ENCODE measurements around the gene RFNG. TPM values are rescaled to one million over a fixed set of nuclear protein-coding genes. Genes with fewer than 3 reads are reported as not detected.

RFNG gene
- total and polyA plus RNA-seq, 2 of the 13 experiments (the other 11 are each of a cell fraction or from before 2014, with no cell fraction given), result 61.4 to 64.0 TPM

- ATAC-seq (no peak), DNase-seq (ENCODE audit: low spot score) (no peak), FAIRE-seq (no peak)
- peak overlapping the region; percentile 5; the same call in 1 of the 2 replicates for H3K9ac ChIP-seq (ENCODE audit: insufficient read depth, low read depth, low read length)
- H2AFZ ChIP-seq (ENCODE audit: low read length), result no peak overlapping the region
- peaks cover 42% of the 10 kb centered on the region for H3K4me1 ChIP-seq (ENCODE audit: insufficient read depth, low read length)
- intact Hi-C loops (cut with micrococcal nuclease; ENCODE audit: unreplicated experiment), result no loop called here
- H3K9me3 ChIP-seq (ENCODE audit: low read length), result no peaks in the 10 kb centered on the region
- H3K4me3 ChIP-seq (replicated peaks in 1 of 3; ENCODE audit: insufficient read depth in 1 of 3, low read depth in 2 of 3, low read length in 3 of 3), result no peak overlapping the region
- H4K20me1 ChIP-seq (ENCODE audit: insufficient read depth, low read length), result no peaks in the 10 kb centered on the region
- BruUV-seq (replicated peaks), result no TSS peak
- in situ Hi-C loops (cut with HindIII; ENCODE audit: extremely low pct_ligation_motif_present, low pct_unique_long_range_greater_than_20kb), result no loop called here
- WGBS (ENCODE audit: low lambda C conversion rate), result 100% methylated on average over 3 of the region's 10 CpGs
- CTCF ChIA-PET (ENCODE audit: low intra/inter-chr PET ratio, low total read pairs), result no interaction called here
- no peaks in the 10 kb centered on the region for H3K27me3 ChIP-seq (ENCODE audit: control insufficient read depth in 1 of 2, insufficient read depth in 2 of 2, low read length in 2 of 2)
- peaks cover 50 to 80% of the 10 kb centered on the region in 2 experiments for H3K36me3 ChIP-seq (replicated peaks in 1 of 2; ENCODE audit: control insufficient read depth in 1 of 2, insufficient read depth in 2 of 2, low read length in 2 of 2)
- POLR2A ChIA-PET, result interaction anchor here (1.0 kb wide), 2 partner anchors 21 to 40 kb away, joined by 4 read pairs; partner anchors contain the start of gene DCXR
- peak overlapping the region; percentile 91 for H3K27ac ChIP-seq (ENCODE audit: extremely low read length, insufficient read depth, low read length)
- H3K4me2 ChIP-seq (ENCODE audit: low read depth, low read length), result no peak overlapping the region
- H3K79me2 ChIP-seq (ENCODE audit: insufficient read depth, low read length), result peaks cover 4% of the 10 kb centered on the region
- TF ChIP-seq TCF7L2 (IDR thresholded peaks at IDR 0.05; ENCODE audit: low read depth, low read length) (no peak), ZFYVE20 (CRISPR knock-in tag; IDR thresholded peaks at IDR 0.05; ENCODE audit: borderline replicate concordance, low read depth) (no peak), ZC3H13 (CRISPR knock-in tag; IDR thresholded peaks at IDR 0.05) (no peak), ZFX (CRISPR knock-in tag; IDR thresholded peaks at IDR 0.05; ENCODE audit: low read depth) (no peak), TARDBP (CRISPR knock-in tag; IDR thresholded peaks at IDR 0.05) (no peak), ZNF230 (CRISPR knock-in tag; IDR thresholded peaks at IDR 0.05) (no peak), ZNF598 (CRISPR knock-in tag; IDR thresholded peaks at IDR 0.05; ENCODE audit: borderline replicate concordance) (no peak), AGO2 (optimal IDR thresholded peaks at IDR 0.05; ENCODE audit: low read depth, low read length) (peak; percentile 78), ATRX (CRISPR knock-in tag; IDR thresholded peaks at IDR 0.05; ENCODE audit: borderline replicate concordance) (no peak), ZNF292 (CRISPR knock-in tag; IDR thresholded peaks at IDR 0.05; ENCODE audit: borderline replicate concordance, low read depth) (no peak), ZNF7 (CRISPR knock-in tag; IDR thresholded peaks at IDR 0.05) (no peak), ZNF441 (CRISPR knock-in tag; IDR thresholded peaks at IDR 0.05; ENCODE audit: borderline replicate concordance) (no peak), ZNF619 (CRISPR knock-in tag; IDR thresholded peaks at IDR 0.05) (no peak), RXRA (CRISPR knock-in tag; IDR thresholded peaks at IDR 0.05) (no peak), PAF1 (CRISPR knock-in tag; IDR thresholded peaks at IDR 0.05) (no peak), ZNF296 (CRISPR knock-in tag; conservative IDR thresholded peaks at IDR 0.05) (no peak)
- TF ChIP-seq, protein P1, sequence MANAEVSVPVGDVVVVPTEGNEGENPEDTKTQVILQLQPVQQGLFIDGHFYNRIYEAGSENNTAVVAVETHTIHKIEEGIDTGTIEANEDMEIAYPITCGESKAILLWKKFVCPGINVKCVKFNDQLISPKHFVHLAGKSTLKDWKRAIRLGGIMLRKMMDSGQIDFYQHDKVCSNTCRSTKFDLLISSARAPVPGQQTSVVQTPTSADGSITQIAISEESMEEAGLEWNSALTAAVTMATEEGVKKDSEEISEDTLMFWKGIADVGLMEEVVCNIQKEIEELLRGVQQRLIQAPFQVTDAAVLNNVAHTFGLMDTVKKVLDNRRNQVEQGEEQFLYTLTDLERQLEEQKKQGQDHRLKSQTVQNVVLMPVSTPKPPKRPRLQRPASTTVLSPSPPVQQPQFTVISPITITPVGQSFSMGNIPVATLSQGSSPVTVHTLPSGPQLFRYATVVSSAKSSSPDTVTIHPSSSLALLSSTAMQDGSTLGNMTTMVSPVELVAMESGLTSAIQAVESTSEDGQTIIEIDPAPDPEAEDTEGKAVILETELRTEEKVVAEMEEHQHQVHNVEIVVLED (CRISPR knock-in tag; IDR thresholded peaks at IDR 0.05; ENCODE audit: borderline replicate concordance), result no peak
- TF ChIP-seq, protein P2, sequence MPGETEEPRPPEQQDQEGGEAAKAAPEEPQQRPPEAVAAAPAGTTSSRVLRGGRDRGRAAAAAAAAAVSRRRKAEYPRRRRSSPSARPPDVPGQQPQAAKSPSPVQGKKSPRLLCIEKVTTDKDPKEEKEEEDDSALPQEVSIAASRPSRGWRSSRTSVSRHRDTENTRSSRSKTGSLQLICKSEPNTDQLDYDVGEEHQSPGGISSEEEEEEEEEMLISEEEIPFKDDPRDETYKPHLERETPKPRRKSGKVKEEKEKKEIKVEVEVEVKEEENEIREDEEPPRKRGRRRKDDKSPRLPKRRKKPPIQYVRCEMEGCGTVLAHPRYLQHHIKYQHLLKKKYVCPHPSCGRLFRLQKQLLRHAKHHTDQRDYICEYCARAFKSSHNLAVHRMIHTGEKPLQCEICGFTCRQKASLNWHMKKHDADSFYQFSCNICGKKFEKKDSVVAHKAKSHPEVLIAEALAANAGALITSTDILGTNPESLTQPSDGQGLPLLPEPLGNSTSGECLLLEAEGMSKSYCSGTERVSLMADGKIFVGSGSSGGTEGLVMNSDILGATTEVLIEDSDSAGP (CRISPR knock-in tag; IDR thresholded peaks at IDR 0.05; ENCODE audit: borderline replicate concordance), result no peak
- TF ChIP-seq, protein P3, sequence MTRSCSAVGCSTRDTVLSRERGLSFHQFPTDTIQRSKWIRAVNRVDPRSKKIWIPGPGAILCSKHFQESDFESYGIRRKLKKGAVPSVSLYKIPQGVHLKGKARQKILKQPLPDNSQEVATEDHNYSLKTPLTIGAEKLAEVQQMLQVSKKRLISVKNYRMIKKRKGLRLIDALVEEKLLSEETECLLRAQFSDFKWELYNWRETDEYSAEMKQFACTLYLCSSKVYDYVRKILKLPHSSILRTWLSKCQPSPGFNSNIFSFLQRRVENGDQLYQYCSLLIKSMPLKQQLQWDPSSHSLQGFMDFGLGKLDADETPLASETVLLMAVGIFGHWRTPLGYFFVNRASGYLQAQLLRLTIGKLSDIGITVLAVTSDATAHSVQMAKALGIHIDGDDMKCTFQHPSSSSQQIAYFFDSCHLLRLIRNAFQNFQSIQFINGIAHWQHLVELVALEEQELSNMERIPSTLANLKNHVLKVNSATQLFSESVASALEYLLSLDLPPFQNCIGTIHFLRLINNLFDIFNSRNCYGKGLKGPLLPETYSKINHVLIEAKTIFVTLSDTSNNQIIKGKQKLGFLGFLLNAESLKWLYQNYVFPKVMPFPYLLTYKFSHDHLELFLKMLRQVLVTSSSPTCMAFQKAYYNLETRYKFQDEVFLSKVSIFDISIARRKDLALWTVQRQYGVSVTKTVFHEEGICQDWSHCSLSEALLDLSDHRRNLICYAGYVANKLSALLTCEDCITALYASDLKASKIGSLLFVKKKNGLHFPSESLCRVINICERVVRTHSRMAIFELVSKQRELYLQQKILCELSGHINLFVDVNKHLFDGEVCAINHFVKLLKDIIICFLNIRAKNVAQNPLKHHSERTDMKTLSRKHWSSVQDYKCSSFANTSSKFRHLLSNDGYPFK (CRISPR knock-in tag; IDR thresholded peaks at IDR 0.05; ENCODE audit: borderline replicate concordance), result 0 out of 2 replicates have a peak, but pooled peaks have one; percentile 17
Measured at GRCh38 chr17:82058855-82059249, 7.2 kb upstream of the RFNG start.
